Measurements from ENCODE around the gene P2RX4.
A peak's percentile ranks its signal among the peaks of the same experiment; 100 is the strongest.
"Not testable (repeated sequence)": the region's sequence is repeated elsewhere in the genome, so short reads cannot be mapped to it uniquely, and the experiment has no call there.

Gene P2RX4, protein sequence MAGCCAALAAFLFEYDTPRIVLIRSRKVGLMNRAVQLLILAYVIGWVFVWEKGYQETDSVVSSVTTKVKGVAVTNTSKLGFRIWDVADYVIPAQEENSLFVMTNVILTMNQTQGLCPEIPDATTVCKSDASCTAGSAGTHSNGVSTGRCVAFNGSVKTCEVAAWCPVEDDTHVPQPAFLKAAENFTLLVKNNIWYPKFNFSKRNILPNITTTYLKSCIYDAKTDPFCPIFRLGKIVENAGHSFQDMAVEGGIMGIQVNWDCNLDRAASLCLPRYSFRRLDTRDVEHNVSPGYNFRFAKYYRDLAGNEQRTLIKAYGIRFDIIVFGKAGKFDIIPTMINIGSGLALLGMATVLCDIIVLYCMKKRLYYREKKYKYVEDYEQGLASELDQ

DNA sequence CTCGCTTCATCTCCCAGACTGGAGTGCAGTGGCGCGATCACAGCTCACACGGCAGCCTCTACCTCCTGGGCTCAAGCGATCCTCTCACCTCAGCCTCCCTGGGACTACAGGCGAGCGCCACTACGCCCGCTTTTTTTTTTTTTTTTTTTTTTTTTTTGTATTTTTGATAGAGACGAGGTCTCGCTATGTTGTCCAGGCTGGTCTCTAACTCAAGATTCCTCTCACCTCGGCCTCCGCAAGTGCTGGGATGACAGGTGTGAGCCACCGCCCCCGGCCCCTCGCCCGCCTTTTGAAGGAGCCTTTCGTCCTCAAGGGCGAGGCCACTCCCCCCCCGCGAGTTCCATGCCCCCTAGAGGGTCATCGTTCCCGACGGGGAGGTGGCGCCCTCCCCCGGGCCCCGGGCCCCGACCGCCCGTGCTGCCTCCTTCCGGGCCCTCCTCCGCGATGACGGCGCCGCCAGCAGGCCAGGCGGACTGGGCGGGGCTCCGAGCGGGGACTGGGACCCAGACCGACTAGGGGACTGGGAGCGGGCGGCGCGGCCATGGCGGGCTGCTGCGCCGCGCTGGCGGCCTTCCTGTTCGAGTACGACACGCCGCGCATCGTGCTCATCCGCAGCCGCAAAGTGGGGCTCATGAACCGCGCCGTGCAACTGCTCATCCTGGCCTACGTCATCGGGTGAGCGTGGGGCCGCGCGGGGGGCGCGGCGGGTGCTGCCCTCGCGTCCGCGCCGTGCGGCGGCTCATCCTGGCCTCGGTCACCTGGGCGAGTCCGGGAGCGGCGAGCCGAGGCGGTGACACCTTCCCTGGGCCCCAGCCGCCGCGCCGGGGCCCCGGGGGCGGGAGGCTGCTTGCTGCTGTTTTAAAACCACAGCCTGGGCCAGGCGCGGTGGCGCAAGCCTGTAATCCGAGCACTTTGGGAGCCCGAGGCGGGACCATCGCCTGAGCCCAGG, at the start of gene P2RX4:
Gene P2RX4 (plus strand): TSS at position 506 of the 949 bp plus-strand sequence. CDS start 36 bp downstream, at position 542.
- DNase-seq = peak; percentile 90

DNA sequence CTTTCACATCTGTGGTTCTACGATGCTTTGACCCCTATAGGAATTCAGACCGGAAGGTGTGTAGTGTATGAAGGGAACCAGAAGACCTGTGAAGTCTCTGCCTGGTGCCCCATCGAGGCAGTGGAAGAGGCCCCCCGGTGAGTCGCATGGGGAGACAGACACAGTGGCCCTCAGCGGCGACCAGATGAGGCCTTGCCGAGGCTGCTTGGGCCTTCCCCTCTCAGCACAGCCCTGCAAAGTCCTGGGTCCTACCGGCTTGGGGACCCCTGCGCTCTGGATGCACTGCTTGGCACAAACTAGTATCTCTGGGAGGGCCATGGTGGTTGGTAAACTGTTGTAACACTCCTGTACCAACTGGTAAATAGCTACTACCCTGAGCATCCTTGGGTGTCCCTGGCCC, 47.5 kb upstream of the P2RX4 start:
- DNase-seq = no peak

DNA sequence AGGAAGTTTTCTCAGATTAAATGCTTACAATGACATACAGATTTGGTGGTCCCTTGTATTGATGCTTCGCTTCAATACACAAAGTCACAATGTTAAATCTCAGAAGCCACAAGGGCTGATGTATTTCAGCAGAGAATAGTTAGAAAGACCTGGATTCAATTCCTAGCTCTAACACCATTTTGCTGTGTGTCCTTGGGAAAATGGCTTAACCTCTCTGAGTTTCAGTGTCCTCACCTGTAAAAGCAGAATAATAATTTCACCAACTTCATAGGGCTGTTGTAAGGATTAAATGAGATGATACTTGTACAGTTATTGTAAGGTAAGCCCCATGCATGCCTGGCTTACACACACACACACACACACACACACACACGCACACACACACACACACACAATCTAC, 46.9 kb upstream of the P2RX4 start:
- DNase-seq = no peak

DNA sequence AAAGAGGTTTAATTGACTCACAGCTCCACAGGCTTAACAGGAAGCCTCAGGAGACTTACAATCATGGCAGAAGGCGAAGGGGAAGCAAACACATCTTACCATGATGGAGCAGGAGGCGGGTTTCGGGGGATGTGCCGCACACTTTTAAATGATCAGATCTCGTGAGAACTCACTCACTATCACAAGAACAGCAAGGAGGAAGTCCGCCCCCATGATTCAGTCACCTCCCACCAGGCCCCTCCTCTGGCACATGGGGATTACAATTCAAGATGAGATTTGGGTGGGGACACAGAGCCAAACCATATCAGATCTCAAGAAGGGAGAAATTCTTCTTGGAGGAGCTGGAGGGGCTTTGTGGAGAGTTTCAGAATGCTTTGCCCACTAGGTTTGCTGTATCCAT, 45.1 kb upstream of the P2RX4 start:
- DNase-seq = not testable (repeated sequence)

DNA sequence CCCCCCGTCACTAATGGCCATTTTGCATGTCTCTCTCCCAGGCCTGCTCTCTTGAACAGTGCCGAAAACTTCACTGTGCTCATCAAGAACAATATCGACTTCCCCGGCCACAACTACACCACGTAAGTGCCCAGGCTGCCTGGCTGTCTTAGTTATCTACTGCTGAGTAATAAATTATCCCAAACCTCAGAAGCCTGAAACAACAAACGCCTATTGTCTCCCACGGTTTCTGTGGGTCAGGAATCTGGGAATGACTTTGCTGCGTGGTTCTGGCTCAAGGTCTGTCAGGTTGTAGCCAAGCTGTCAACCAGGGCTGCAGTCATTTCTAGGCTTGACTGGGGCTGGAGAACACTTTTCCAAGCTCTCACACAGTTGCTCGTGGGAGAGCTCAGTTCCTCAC, 44.6 kb upstream of the P2RX4 start:
- DNase-seq = no peak

DNA sequence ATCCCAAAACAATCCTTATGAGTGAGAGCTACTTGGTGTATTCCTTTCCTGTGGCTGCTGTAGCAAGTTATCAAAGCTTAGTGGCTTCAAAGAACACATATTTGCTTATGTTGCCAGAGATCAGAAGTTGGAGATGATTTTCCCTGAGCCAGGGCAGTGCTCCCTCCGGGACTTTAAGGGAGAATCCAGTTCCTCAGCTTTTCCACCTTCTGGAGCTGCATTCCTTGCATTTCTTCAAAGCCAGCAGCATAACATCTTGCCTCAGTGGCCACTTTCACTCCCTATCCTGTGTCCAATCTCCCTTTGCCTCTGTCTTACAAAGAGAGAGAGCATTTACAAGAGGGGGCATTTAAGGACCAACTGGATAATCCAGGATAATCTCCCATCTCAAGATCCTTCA, 43.6 kb upstream of the P2RX4 start:
- no peak for DNase-seq

DNA sequence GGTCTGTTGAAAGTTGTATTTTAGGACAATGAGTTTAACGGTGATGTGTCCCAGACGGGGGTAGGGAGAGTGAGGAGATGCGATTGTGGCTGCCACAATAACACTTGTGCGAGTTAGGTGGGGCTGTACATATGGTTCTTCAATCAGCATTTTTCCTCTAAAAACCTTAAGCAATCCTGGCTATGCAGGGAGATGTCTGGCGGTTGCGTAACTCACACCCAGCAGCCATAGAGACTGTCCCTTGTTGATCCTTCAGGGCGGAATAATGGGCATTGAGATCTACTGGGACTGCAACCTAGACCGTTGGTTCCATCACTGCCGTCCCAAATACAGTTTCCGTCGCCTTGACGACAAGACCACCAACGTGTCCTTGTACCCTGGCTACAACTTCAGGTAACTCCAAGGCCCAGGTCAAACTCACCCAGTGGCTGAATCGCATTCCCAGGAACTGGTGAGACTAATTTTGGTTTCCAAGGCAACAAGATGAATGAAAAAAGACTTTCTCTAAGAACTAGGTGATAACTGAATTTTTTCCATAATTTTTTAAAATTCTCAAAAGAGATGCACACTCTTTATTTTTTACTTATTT, 42.6 kb upstream of the P2RX4 start:
- no peak for DNase-seq

DNA sequence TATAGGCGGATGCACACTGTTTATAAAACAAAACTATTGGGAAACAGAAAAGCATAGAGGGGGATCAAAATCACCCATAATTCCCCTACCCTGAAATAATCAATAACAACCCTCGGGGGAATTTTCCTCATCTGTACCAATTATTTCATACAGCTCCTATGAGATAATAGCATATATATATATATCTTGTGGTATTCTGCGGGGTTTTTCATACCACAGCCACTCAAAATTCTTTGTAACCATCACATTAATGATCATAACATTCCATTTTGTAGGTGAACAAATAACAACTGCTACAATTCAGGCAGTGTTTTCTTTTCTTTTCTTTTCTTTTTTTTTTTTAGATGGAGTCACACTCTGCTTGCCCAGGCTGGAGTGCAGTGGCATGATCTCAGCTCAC, 42.0 kb upstream of the P2RX4 start:
- DNase-seq = no peak

DNA sequence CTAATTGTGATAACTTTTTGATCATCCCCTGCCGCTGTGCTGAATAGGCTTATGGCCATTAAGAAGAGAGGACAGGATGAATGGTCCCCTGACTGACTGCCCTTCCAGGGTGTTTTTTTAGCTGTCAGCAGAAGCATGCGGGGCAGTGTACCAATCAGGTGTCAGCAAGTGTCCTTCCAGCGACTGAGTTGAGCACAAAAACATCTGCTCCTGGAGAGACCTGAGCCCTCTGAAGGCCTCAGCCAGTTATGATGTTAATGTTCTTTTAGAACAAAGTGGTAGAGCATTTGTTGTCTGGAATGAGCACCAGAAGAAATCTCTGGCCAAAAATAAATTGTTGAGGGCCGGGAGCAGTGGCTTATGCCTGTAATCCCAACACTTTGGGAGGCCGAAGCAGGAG, 39.8 kb upstream of the P2RX4 start:
- DNase-seq = no peak

DNA sequence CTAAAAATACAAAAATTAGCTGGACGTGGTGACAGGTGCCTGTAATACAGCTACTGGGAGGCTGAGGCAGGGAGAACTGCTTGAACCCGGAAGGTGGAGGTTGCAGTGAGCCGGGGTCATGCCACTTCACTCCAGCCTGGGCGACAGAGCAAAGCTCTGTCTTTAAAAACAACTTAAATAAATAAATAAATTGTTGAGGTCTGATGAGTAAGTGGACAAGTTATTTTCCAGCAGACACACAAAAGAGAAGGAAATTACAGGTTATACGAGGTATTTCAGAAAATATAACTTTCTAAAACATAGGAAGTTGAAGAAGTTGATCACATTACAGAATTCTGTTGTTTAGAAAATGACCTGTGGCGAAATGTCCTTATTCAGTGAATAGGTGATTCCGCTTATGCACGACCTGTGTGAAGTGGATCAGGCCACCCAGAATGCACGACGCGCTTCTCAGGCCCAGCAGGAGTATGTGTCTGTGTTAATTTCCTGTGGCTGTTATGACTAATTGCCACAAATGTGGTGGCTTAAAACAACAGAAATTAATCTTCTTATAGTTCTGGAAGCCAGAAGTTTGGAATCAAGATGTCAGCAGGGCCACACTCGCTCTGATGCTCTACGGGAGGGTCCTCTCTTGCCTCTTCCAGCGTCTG, 39.2 kb upstream of the P2RX4 start:
- no peak for DNase-seq

DNA sequence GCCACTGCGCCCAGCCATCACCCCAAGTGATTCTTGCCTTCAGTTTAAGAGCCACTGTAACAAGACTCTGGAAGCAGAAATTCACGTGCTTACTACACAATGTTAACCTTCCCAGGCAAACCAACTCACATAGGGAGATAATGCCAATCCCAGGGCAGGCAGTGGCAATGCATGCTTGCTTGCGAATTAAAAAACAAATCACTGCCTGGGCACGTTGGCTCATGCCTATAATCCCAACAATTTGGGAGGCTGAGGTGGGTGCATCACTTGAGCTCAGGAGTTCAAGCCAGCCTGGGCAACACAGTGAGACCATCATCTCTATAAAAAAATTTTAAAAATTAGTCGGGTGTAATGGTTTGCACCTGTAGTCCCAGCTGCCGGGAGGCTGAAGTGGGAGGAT, 37.8 kb upstream of the P2RX4 start:
- no peak for DNase-seq

DNA sequence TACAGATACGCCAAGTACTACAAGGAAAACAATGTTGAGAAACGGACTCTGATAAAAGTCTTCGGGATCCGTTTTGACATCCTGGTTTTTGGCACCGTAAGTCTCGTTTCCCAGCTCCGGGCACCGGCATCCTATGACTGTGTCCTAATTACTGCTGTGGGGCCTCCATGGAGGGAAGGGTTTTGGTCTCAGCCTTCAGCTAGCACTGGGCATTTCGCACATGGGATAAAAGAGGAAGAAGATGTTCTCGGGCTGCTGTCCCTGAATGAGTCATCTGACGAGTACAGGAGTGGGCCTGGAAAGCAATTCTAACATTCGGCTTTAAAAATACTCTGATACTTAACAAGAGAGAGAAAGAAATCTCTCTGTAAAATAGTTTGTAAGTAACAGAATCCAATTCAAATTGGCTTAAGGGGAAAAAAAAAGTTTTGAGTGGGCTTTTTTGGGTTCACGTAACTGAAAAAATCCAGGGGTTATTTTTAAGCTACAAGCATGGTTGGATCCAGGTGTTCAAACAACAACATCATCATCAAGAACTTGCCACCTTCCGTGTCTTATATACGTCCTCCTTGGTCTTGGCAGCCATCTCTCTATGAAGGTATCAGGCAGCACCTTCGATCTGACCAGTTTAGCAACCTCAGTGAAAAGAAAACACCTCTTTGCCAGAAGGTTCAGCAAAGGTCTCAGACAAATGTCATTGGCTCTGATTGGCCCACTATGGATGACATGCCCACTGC, 34.4 kb upstream of the P2RX4 start:
- no peak for DNase-seq

DNA sequence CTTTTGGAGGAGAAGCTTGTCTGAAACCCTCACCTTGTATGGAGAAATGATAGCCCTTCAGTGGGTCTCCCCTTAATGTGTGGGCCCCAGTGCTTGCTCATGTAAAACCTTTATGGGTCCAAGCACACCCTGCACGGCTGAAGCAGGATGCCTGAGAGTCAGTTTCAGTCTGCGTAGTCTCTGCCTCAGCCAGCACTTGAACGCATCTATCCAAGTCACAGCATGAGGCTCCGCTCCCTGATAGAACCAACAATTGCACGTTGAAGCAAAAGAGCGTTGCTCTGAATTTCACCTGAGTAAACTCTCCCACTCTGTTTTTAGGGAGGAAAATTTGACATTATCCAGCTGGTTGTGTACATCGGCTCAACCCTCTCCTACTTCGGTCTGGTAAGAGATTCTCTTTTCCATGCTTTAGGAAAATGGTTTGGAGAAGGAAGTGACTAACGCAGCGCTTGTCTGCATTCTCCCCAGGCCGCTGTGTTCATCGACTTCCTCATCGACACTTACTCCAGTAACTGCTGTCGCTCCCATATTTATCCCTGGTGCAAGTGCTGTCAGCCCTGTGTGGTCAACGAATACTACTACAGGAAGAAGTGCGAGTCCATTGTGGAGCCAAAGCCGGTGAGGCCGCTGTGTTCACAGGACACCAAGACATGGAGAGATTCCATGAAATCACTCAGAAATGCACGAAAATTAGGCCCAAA, 33.0 kb upstream of the P2RX4 start:
- DNase-seq = no peak

DNA sequence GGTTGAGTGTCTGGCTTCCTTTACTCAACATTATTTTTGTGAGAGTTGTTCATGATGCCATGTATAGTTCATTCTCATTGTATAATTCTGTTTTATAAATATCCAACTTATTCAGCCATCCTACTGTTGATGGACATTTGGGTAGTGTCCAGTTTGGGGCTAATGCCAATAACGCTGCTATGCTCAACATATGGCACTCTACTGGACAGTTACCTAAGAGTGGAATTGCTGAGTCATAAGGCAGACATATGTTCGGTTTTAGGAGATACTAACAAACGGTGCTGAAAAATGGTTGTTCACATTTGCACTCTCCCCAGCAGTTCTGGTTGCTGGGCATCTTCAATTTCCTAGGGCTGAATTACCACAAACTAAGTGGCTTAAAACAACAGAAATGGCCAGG, 28.7 kb upstream of the P2RX4 start:
- no peak for DNase-seq

DNA sequence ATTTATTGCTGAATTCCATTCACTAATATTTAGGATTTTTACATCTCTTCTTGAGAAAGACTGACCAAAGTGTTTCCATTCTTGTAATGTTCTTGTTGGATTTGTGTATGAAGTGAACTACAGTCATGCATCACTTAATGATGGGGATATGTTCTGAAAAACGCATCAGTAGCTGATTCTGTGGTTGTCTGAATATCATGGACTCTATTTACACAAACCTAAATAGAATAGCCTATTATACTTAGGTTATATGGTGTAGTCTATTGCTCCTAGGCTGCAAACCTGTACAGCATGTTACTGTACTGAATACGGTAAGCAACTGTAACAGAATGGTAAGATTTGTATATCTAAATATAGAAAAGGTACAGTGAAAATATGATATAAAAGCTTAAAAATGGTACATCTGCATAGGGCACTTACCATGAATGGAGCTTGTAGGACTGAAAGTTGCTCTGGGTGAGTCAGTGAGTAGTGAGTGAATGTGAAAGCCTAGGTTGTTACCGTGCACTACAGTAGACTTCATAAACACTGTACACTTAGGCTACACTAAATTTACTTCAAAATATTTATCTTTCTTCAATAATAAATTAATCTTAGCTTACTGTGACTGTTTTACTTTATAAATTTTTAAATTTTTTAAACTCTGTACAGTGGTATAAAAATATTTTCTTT, 27.6 kb upstream of the P2RX4 start:
- DNase-seq = no peak

DNA sequence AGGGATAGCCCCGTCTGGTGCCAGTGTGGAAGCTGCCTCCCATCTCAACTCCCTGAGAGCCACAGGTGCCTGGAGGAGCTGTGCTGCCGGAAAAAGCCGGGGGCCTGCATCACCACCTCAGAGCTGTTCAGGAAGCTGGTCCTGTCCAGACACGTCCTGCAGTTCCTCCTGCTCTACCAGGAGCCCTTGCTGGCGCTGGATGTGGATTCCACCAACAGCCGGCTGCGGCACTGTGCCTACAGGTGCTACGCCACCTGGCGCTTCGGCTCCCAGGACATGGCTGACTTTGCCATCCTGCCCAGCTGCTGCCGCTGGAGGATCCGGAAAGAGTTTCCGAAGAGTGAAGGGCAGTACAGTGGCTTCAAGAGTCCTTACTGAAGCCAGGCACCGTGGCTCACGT, 25.5 kb upstream of the P2RX4 start:
- DNase-seq = no peak

DNA sequence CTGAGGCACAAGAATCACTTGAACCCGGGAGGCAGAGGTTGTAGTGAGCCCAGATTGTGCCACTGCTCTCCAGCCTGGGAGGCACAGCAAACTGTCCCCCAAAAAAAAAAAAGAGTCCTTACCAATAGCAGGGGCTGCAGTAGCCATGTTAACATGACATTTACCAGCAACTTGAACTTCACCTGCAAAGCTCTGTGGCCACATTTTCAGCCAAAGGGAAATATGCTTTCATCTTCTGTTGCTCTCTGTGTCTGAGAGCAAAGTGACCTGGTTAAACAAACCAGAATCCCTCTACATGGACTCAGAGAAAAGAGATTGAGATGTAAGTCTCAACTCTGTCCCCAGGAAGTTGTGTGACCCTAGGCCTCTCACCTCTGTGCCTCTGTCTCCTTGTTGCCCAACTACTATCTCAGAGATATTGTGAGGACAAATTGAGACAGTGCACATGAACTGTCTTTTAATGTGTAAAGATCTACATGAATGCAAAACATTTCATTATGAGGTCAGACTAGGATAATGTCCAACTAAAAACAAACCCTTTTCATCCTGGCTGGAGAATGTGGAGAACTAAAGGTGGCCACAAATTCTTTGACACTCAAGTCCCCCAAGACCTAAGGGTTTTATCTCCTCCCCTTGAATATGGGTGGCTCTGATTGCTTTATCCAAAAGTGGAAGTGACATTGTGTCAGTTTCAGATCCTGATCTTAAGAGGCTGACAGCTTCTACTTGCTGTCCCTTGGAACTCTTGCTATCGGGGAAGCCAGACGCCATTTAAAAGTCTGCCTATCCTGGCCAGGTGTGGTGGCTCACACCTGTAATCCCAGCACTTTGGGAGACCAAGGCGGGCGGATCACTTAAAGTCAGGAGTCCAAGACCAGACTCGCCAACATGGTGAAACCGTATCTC, 24.7 kb upstream of the P2RX4 start:
- no peak for DNase-seq

DNA sequence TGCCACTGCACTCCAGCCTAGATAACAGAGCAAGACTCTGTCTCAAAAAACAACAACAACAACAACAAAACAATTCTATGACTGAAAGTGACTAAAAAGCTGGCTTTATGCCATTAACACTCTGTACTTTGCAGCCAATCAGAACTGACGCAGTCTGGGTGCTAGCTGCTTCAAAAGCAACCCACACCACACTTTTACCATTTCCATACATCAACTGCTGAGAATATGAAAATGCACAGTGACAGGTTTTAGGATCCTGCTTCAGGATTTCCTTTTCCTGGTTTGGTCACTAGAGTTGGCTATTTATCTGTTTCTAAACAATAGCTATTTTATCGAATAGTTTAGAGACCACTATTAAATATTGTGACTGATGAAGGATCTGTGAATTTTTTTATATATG, 23.1 kb upstream of the P2RX4 start:
- no peak for DNase-seq

DNA sequence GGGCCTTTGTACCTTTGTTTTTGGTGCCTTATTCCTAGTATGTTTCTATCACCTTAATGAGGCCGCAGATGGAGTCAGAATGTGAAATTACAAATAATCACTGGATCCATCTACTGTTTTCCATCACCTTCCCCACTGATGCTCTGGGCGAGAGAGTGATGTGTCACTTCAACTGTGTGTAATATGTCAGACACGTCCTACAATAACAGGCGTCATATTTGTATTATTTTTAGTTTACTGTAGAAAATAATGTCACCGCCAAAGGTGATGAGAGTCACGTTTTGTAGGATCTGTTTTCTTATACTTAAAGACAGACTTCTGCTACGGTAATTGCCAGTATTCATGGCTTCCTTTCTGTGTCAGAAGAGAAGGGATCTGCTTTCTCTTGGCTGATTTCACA, 22.4 kb upstream of the P2RX4 start:
- no peak for DNase-seq

DNA sequence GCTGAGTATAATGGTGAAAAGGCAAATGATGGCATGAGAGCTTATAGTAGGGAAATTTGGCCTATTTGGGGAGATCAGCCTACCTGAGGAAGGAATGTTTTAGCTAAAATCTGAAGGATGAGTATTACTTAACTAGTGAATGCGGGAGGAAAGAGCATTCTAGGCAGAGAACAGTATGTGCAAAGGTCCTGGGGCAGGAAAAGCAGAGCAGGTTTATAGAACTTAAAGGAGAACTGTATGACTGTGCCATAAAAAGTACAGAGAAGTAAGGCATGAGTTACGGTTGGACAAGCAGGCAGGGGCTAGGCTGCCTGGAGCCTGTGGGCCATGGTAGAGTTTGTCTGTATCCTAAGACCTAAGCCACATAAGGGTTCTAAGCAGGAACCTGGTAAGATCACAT, 21.7 kb upstream of the P2RX4 start:
- DNase-seq = no peak
